Left lobe of liver (tissue), 2 donors: Measurements from ENCODE around the gene TMEM14C. TPM values are rescaled to one million over a fixed set of nuclear protein-coding genes. Genes with fewer than 3 reads are reported as not detected.
A peak's percentile ranks its signal among the peaks of the same experiment; 100 is the strongest.
"Not testable (repeated sequence)": the region's sequence is repeated elsewhere in the genome, so short reads cannot be mapped to it uniquely, and the experiment has no call there.

Source experiments
- ATAC-seq: fragments of 200-7000 bp; cut with Tn5 transposase; one replicate; pipeline ENCODE4 v1.9.1; 2020; ENCODE audit warnings: mild to moderate bottlenecking, moderate library complexity
- DNase-seq: peaks from one replicate; pipeline ENCODE4 v3.0.0-alpha.2; 2020; ENCODE audit warnings: low spot score
- total RNA-seq: library from RNA; stranded (reverse); gene quantifications from one replicate; pipeline ENCODE4 v1.2.1, GENCODE V29; 2021
- donor health status: DM: no; HTN: no; CAD: no; lungs with moderate emphysema.
- donor health status: DM: no; HTN: yes; CAD: no.

Gene TMEM14C
- total RNA-seq, 1 donor from 2014 or later: 52.0 TPM

GRCh38 chr6:10720960-10721849, 1.7 kb upstream of the TMEM14C start:
- not testable (repeated sequence) for DNase-seq, ATAC-seq

GRCh38 chr6:10721850-10722569, 860 bp upstream of the TMEM14C start:
- ATAC-seq (no peak), DNase-seq (peak; percentile 23)

- DNase-seq (no peak), ATAC-seq (no peak)
Measured at GRCh38 chr6:10722570-10722819, 375 bp upstream of the TMEM14C start.

- ATAC-seq (no peak), DNase-seq (peak; percentile 31)
Measured at GRCh38 chr6:10723567-10723881, 654 bp downstream of the TMEM14C start.

- peak; percentile 27 for DNase-seq
- no peak for ATAC-seq
Measured at GRCh38 chr6:10725044-10725443, 2.2 kb downstream of the TMEM14C start.

- DNase-seq: peak; percentile 21
- no peak for ATAC-seq
Measured at GRCh38 chr6:10725716-10726115, 2.8 kb downstream of the TMEM14C start.

- no peak for DNase-seq
- no peak for ATAC-seq
Measured at GRCh38 chr6:10730254-10730653, 7.4 kb downstream of the TMEM14C start.

GRCh38 chr6:10733151-10733715, 10.4 kb downstream of the TMEM14C start:
- no peak for ATAC-seq
- peak; percentile 3 for DNase-seq

- ATAC-seq (no peak), DNase-seq (no peak)
Measured at GRCh38 chr6:10733863-10734262, 11.0 kb downstream of the TMEM14C start.

- no peak for ATAC-seq
- no peak for DNase-seq
Measured at GRCh38 chr6:10736731-10737130, 13.9 kb downstream of the TMEM14C start.

- ATAC-seq: no peak
- no peak for DNase-seq
Measured at GRCh38 chr6:10740061-10740460, 17.2 kb downstream of the TMEM14C start.

GRCh38 chr6:10741643-10742042, 18.8 kb downstream of the TMEM14C start:
- not testable (repeated sequence) for ATAC-seq, DNase-seq

- no peak for DNase-seq
- no peak for ATAC-seq
Measured at GRCh38 chr6:10742251-10742650, 19.4 kb downstream of the TMEM14C start.

GRCh38 chr6:10743515-10743914, 20.6 kb downstream of the TMEM14C start:
- no peak for ATAC-seq
- DNase-seq: no peak

- peak; percentile 12 for DNase-seq
- ATAC-seq: no peak
Measured at GRCh38 chr6:10745116-10745515, 22.2 kb downstream of the TMEM14C start.

GRCh38 chr6:10746915-10747250, 24.0 kb downstream of the TMEM14C start:
- no peak for DNase-seq
- no peak for ATAC-seq

- ATAC-seq (peak; percentile 99), DNase-seq (peak; percentile 100)
Measured at GRCh38 chr6:10747251-10747972, 24.5 kb downstream of the TMEM14C start, which contains the start of gene TMEM14B. TSS of gene TMEM14B (plus strand) at chr6:10747805. CDS start at chr6:10749246, 1,441 bp downstream.

- peak; percentile 18 for DNase-seq
- ATAC-seq: no peak
Measured at GRCh38 chr6:10749734-10750133, 26.9 kb downstream of the TMEM14C start.

- DNase-seq, ATAC-seq: not testable (repeated sequence)
Measured at GRCh38 chr6:10750568-10750967, 27.7 kb downstream of the TMEM14C start.

- peak; percentile 12 for DNase-seq
- ATAC-seq: not testable (repeated sequence)
Measured at GRCh38 chr6:10751757-10752156, 28.9 kb downstream of the TMEM14C start.

GRCh38 chr6:10756085-10756484, 33.2 kb downstream of the TMEM14C start:
- DNase-seq (no peak), ATAC-seq (no peak)
